ENCODE results near the gene SLC22A23.

SLC22A23 gene

DNA sequence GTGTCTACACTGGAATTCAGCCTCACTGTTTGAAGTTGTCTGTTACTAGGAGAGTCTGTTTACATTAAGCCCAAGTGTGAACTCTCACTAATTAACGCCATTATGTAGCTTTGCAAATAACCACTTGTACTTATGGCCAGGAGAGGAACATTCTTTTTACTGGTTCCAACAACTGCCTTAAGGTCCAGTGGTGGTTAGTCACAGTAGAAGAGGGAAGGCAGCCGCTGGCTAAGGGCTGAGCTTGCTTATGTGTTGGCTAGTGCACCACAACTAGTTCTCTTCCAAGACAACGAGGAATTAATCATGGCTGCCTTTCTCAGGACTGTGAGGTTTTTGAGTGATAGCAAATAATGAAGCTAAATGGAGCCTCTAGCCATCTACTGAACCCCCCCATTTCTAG is 14.9 kb upstream of the SLC22A23 start:
- DNase-seq: no peak

DNA sequence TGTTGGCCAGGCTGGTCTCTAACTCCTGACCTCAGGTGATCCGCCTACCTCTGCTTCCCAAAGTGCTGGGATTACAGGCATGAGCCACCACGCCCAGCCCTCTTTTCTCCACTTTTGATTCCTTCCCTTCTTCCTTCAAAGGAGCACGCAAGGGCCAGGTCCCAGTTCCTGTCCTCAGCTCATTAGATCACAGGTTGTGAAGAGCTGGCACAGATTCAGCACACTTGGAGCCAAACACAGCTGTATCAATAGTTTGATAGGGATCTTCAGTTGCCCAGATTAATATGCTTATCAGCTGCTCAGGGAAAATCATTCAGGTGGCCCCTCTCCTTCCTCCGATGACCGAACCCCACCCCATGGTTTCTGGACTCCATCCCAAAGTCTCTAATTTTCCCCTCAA is 14.4 kb upstream of the SLC22A23 start:
- DNase-seq: no peak

DNA sequence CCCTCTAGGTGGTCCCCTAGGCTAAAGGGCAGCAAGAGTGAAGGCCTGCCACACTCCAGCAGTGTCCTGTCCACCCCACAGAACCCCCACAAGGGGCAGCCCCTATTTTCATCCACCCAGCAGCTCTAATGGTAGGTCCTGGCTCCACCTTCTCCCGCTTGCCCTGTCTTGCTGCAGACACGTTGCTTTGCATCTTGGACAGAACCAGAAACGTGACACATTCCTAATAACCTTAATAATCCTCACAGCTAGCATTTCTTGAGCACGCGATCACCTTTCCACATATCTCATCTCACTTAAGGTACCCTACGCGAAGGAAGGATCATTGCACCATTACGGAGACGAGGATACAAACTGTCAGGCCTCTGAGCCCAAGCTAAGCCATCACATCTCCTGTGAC is 11.7 kb upstream of the SLC22A23 start:
- no peak for DNase-seq

DNA sequence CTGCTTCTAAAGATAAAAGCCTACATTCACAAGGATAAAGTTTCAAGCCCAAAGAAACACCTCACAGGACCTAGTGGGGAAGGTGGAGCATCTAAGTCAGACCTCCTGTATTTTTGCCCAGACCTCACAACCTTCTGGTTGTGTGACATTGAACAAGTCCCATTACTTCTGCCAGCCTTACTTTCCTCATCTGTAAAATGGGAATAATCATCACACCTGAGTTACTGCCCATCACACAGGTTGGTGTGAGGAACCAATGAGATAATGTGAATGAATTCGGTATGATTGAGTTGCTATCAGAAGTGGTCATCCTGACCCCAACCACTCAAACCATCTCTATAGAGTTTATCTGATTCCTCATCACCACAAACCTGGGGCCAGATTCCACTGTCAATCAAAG is 11.1 kb upstream of the SLC22A23 start:
- no peak for DNase-seq

GRCh38 chr6:3466488-3467219 is 9.8 kb upstream of the SLC22A23 start:
- no peak for DNase-seq

- DNase-seq: no peak
These were observed 3.4 kb upstream of the SLC22A23 start for GRCh38 chr6:3460253-3460652.

DNA sequence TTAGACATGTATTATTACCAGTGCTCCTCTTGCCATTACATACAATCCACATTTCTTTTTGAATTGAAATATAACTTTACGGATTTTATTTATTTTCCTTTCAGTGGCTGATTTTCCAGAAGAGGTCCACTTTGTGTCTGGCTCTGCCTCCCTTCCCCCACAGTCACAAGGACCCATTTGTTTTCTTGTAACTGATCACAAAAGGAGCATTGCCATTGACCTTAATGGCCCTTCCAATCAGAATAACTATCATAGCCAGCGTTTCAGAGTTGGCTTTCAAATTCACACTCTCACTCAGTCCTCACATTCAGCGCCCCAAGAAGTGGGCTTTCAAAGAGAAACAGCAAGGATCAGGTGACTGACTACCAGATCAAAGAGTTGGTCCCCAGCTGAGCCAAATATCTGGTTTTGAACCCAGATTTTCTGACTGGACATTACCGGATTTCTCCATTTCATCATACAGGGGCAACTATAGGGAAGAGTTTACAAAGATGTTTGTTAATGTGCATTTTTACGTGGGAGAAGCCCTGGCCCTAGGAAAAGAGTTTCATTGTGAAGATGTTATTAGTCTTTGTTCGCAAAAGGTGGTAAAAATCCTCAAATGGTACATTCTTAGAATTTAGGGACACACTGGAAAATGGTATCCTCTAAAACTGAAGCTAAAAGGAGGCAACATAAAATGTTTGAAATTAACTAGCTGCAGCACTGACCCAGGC is 2.0 kb upstream of the SLC22A23 start:
- DNase-seq: no peak

- no peak for DNase-seq
These were observed 1.1 kb upstream of the SLC22A23 start for GRCh38 chr6:3457710-3458602.

- DNase-seq: no peak
These were observed 404 bp downstream of the SLC22A23 start for GRCh38 chr6:3456395-3456897.

DNA sequence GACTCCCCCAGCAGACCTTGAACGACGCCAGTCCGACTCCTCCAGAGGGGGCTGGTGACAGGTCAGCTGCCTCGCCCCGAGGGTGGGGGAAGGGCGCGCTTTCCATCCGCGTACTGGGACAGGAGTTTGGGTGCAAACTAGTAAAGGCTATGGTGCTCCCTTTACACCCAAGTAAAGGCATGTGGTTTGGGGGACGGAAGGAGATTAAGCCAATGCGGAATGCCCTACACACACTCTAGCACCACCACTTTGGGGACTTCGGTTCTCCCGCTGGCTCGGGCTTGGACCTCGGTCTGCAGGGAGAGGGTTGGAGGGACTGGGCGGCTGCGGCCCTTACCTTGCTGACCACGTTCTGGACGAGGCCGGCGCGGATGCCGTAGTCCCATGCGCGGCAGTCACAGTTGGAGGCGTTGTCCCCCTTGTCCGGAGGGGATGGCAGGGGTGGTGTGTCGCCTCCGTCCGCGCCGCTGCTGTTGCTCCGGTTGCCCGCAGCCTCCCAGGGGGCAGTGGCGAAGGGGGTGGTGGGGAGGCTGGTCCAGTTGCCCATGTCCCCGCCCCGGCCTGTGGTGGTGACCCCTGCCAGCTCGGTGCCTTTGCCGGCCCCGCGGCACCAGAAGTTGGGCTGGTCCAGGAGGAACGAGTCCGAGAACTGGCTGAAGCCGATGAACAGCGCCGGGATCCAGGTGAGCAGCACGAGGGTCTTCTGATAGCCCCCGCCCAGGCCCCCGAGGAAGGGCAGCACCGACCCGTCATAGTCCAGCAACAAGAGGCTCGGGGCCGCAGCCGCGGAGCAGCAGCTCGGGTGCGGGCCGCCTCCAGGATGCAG is 1.1 kb downstream of the SLC22A23 start:
- DNase-seq: peak; percentile 34

- no peak for DNase-seq
These were observed 1.7 kb downstream of the SLC22A23 start for GRCh38 chr6:3455147-3455568.

GRCh38 chr6:3454273-3455010 is 2.4 kb downstream of the SLC22A23 start:
- DNase-seq: no peak

- DNase-seq: no peak
These were observed 3.2 kb downstream of the SLC22A23 start for GRCh38 chr6:3453413-3454272.

DNA sequence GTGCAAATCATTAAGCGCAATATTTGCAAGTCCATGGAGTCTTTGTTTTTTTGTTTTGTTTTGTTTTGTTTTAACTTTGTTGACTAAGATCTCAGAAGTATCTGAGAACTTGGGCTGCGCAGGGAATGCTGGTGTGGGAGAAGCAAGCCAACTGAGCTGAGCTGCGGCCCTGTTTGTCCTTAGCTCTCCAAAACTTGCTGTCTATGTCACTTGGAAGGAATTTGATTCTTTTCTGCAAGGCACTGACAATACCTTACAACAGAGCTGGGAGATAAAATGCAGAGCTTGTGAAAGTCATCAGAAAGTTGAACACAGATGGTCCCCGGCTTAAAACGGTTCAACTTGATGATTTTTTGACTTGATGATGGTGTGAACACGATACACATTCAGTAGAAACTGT is 5.4 kb downstream of the SLC22A23 start:
- no peak for DNase-seq

DNA sequence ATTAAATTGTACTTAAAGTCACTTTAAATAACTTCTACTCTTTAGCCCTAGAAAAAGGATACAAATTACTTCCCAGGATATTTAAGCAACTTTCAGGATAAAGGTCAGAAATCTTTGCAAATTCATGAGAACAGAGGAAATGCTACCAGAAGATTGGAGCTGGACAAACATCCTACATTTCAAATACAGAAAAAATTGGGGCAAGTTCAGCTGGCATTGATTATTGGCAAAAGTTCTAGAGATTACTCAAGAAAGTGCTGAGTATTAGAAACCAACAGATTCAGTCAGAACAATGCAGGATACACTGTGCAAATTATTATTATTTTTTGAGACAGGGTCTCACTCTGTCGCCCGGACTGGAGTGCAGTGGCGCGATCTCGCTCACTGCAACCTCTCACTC is 6.0 kb downstream of the SLC22A23 start:
- DNase-seq: no peak

DNA sequence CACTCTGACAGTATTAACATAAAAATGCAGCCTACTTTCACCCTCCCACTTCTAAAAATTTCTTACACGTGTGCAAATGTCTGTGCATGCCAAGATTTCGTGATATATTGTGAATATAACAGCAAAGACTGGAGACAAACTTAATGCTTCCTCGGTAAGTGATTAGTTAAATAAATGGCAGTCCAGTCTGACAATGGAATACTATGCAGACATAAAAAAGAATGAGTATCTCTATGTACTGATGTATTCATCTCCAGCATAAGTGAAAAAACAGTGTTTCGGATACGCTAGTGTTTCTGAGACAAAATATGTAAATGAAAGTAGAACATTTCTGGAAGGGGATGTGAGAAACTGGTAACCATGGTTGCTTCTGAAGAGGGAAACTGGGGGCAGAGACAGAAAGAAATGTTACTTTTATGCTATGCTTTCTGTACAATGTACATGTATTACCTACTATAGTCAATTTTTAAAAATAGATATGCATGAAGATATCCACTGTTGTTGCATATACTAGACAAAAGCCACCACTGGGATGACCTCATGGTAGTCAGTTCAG is 7.0 kb downstream of the SLC22A23 start:
- no peak for DNase-seq

GRCh38 chr6:3449321-3449720 is 7.5 kb downstream of the SLC22A23 start:
- no peak for DNase-seq

DNA sequence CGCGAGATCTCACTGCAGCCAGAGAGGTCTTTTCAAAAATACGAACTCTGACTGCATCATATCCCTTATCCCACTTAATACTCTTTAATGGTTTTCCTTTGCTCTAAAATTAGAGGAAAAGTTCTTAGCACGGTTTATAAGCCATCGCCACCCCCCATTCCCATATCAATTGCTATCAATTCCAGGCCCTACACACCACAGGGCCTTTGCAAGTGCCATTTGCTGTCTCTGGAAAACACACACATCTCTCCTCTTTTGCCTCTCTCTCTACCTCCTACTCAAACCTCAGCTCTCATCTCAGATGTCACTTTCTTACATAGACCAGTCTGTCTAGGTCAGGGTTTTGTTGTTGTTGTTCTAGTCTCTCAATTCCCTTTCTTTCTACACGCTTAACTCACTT is 9.8 kb downstream of the SLC22A23 start:
- DNase-seq: no peak

DNA sequence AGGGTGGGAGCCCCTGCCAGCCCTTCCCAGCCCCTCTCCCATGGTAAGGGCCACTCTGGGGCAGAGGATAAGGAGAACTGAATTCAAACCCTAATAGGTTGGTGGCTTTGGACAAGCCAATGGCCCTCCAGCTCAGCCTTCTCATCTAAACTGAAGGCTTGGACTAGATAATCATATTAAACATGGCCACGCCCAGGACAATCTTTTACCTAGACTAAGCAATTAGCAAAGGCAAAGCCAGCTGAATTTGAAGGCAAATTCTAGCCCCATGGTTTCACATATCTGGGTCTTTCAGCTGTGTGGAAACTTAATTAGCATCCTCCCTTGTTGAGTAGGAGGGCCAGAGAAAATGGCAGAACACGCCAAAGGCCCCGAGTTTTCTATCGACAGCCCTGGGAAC is 10.7 kb downstream of the SLC22A23 start:
- DNase-seq: no peak

Measured in activated CD4-positive, CD25-positive, alpha-beta regulatory T cell treated with anti-CD3 and anti-CD28 coated beads, Interleukin-2, amount 50 U/mL, for 72 hours (primary cell).